HG03196 (cell line): ENCODE results near the gene TRIM66.
A peak's percentile ranks its signal among the peaks of the same experiment; 100 is the strongest.
"Not testable (repeated sequence)": the region's sequence is repeated elsewhere in the genome, so short reads cannot be mapped to it uniquely, and the experiment has no call there.

Experiments used
- ATAC-seq: cut with Tn5 transposase; IDR thresholded peaks from one replicate; pipeline ENCODE4 v1.9.1; 2021; ENCODE audit not compliant: unreplicated experiment

Gene TRIM66

GRCh38 chr11:8691601-8692000 lies 9.1 kb upstream of the TRIM66 start:
- ATAC-seq, result no peak

GRCh38 chr11:8690374-8691342 lies 8.2 kb upstream of the TRIM66 start:
- ATAC-seq, result no peak

GRCh38 chr11:8689726-8690255 lies 7.3 kb upstream of the TRIM66 start:
- ATAC-seq, result no peak

GRCh38 chr11:8688414-8689362 lies 6.2 kb upstream of the TRIM66 start:
- ATAC-seq, result peak; percentile 93

GRCh38 chr11:8686325-8686724 lies 3.9 kb upstream of the TRIM66 start:
- no peak for ATAC-seq

- ATAC-seq, result no peak
These were observed 3.4 kb upstream of the TRIM66 start for GRCh38 chr11:8685820-8686219.

- no peak for ATAC-seq
These were observed 2.8 kb upstream of the TRIM66 start for GRCh38 chr11:8685306-8685705.

- no peak for ATAC-seq
These were observed 2.3 kb upstream of the TRIM66 start for GRCh38 chr11:8684600-8685290.

- no peak for ATAC-seq
These were observed 796 bp upstream of the TRIM66 start for GRCh38 chr11:8683115-8683807.

GRCh38 chr11:8681837-8682302 lies 595 bp downstream of the TRIM66 start:
- ATAC-seq, result no peak

- ATAC-seq, result no peak
These were observed 3.5 kb downstream of the TRIM66 start for GRCh38 chr11:8679006-8679405.

- no peak for ATAC-seq
These were observed 6.0 kb downstream of the TRIM66 start for GRCh38 chr11:8676458-8676857.

GRCh38 chr11:8674859-8675258 lies 7.6 kb downstream of the TRIM66 start:
- ATAC-seq, result no peak

GRCh38 chr11:8672346-8672745 lies 10.1 kb downstream of the TRIM66 start:
- no peak for ATAC-seq

- ATAC-seq, result no peak
These were observed 10.8 kb downstream of the TRIM66 start for GRCh38 chr11:8671651-8672062.

GRCh38 chr11:8671193-8671612 lies 11.3 kb downstream of the TRIM66 start:
- ATAC-seq, result no peak

- not testable (repeated sequence) for ATAC-seq
These were observed 12.4 kb downstream of the TRIM66 start for GRCh38 chr11:8670081-8670480.

- no peak for ATAC-seq
These were observed 17.2 kb downstream of the TRIM66 start for GRCh38 chr11:8665222-8665621.

- ATAC-seq, result no peak
These were observed 21.3 kb downstream of the TRIM66 start for GRCh38 chr11:8661001-8661795.
